Neural cell (in vitro differentiated cells): ENCODE data around the gene USP10. TPM values are rescaled to one million over a fixed set of nuclear protein-coding genes. Genes with fewer than 3 reads are reported as not detected.

Source experiments
- H2AFZ ChIP-seq: fragments of 200-600, 300-800 bp; sonication (generic), shearing (Covaris generic); 2 replicates; pipeline ENCODE4 v1.6.0; 2014; ENCODE audit warnings: low read depth, mild to moderate bottlenecking, antibody characterized with exemption, low read length, moderate library complexity
- H3F3A ChIP-seq: fragments of 200-600 bp; shearing (Covaris generic); 2 replicates; pipeline ENCODE4 v1.6.1; 2016; ENCODE audit warnings: mild to moderate bottlenecking, moderate library complexity, mixed read lengths, antibody characterized with exemption, low read length; ENCODE audit not compliant: insufficient read depth, poor library complexity, severe bottlenecking
- H3K27ac ChIP-seq: fragments of 200-600, 300-800 bp; sonication (generic), shearing (Covaris generic); 2 replicates; pipeline ENCODE4 v1.5.1; 2014; ENCODE audit warnings: mild to moderate bottlenecking, low read length, moderate library complexity
- H3K27me3 ChIP-seq: fragments of 300-800, 200-600 bp; sonication (generic), shearing (Covaris generic); 2 replicates; pipeline ENCODE4 v1.6.0; 2014; ENCODE audit warnings: mild to moderate bottlenecking, low read depth, low read length, moderate library complexity; ENCODE audit not compliant: insufficient read depth
- H3K36me3 ChIP-seq: fragments of 300-800, 200-600 bp; sonication (generic), shearing (Covaris generic); 2 replicates; pipeline ENCODE4 v1.5.1; 2014; ENCODE audit warnings: mild to moderate bottlenecking, antibody characterized with exemption, low read length, moderate library complexity; ENCODE audit not compliant: insufficient read depth
- H3K4me2 ChIP-seq: fragments of 300-800, 200-600 bp; sonication (generic), shearing (Covaris generic); 2 replicates; pipeline ENCODE4 v1.6.0; 2014; ENCODE audit warnings: mild to moderate bottlenecking, low read length
- H3K4me3 ChIP-seq: fragments of 300-800, 200-600 bp; sonication (generic), shearing (Covaris generic); 2 replicates; pipeline ENCODE4 v1.5.1; 2014; ENCODE audit warnings: mild to moderate bottlenecking, low read length, moderate library complexity
- H3K79me2 ChIP-seq: fragments of 200-600 bp; shearing (Covaris generic); replicated peaks from 2 replicates; pipeline ENCODE4 v1.6.0; 2014; ENCODE audit warnings: mild to moderate bottlenecking, low read length, moderate library complexity; ENCODE audit not compliant: insufficient read depth
- H3K9ac ChIP-seq: fragments of 300-800, 200-600 bp; sonication (generic), shearing (Covaris generic); 2 replicates; pipeline ENCODE4 v1.6.1; 2016; ENCODE audit warnings: mild to moderate bottlenecking, low read length, mixed read lengths
- H3K9me2 ChIP-seq: fragments of 200-600 bp; shearing (Covaris generic); 2 replicates; pipeline ENCODE4 v1.6.1; 2016; ENCODE audit warnings: mild to moderate bottlenecking, low read length, mixed read lengths; ENCODE audit not compliant: insufficient read depth
- H3K9me3 ChIP-seq: fragments of 200-600, 300-800 bp; sonication (generic), shearing (Covaris generic); 2 replicates; pipeline ENCODE4 v1.6.1; 2016; ENCODE audit warnings: mild to moderate bottlenecking, mixed run types, low read length, moderate library complexity, mixed read lengths
- H4K20me1 ChIP-seq: fragments of 200-600 bp; shearing (Covaris generic); 2 replicates; pipeline ENCODE4 v1.6.1; 2016; ENCODE audit warnings: mild to moderate bottlenecking, mixed run types; ENCODE audit not compliant: insufficient read depth
- CTCF ChIP-seq: fragments of 450-650 bp; IDR thresholded peaks from 2 replicates; pipeline ENCODE4 v1.5.1; 2014; ENCODE audit warnings: antibody characterized with exemption, mild to moderate bottlenecking, moderate library complexity; ENCODE audit not compliant: poor library complexity, severe bottlenecking
- EP300 ChIP-seq: fragments of 450-650 bp; conservative IDR thresholded peaks from 2 replicates; pipeline ENCODE4 v1.6.1; 2014; ENCODE audit warnings: antibody characterized with exemption, mild to moderate bottlenecking, moderate library complexity; ENCODE audit not compliant: poor library complexity, severe bottlenecking
- EZH2 ChIP-seq: fragments of 200-600, 300-800 bp; shearing (Covaris generic), sonication (generic); IDR thresholded peaks from 2 replicates; pipeline ENCODE4 v1.6.1; 2014; ENCODE audit warnings: antibody characterized with exemption, low read length, borderline replicate concordance, mild to moderate bottlenecking; ENCODE audit not compliant: insufficient read depth, poor library complexity, severe bottlenecking
- MXI1 ChIP-seq: fragments of 450-650 bp; conservative IDR thresholded peaks from 2 replicates; pipeline ENCODE4 v1.6.1; 2014; ENCODE audit warnings: antibody characterized with exemption, mild to moderate bottlenecking; ENCODE audit not compliant: poor library complexity, severe bottlenecking
- POLR2AphosphoS5 ChIP-seq: IDR thresholded peaks from 2 replicates; pipeline ENCODE4 v1.6.1; 2012
- RAD21 ChIP-seq: fragments of 450-650 bp; conservative IDR thresholded peaks from 2 replicates; pipeline ENCODE4 v1.6.1; 2014; ENCODE audit warnings: antibody characterized with exemption, mild to moderate bottlenecking, moderate library complexity
- REST ChIP-seq: IDR thresholded peaks from 2 replicates; pipeline ENCODE4 v1.6.1; 2012; ENCODE audit warnings: borderline replicate concordance
- SMC3 ChIP-seq: fragments of 450-650 bp; conservative IDR thresholded peaks from 2 replicates; pipeline ENCODE4 v1.6.1; 2014; ENCODE audit warnings: antibody characterized with exemption, mild to moderate bottlenecking, moderate library complexity; ENCODE audit not compliant: poor library complexity
- TAF1 ChIP-seq: IDR thresholded peaks from 2 replicates; pipeline ENCODE4 v1.6.1; 2012; ENCODE audit warnings: low read depth
- polyA plus RNA-seq: library from polyadenylated mRNA; depleted of rRNA; stranded (reverse); fragments of >200 nt; gene quantifications from 2 replicates; pipeline ENCODE4 v1.2.3, GENCODE V29; 2014

USP10 gene
- polyA plus RNA-seq, 1 donor from 2014 or later = 48.9 TPM

GRCh38 chr16:84754353-84754856 lies 54.6 kb downstream of the USP10 start:
- Histone ChIP-seq H3K4me2 (no peak overlapping the region), H3K4me3 (no peak overlapping the region), H3K9me2 (no peaks in the 10 kb centered on the region), H3K9me3 (no peaks in the 10 kb centered on the region), H3K27me3 (no peaks in the 10 kb centered on the region), H3K27ac (no peak overlapping the region), H2AFZ (no peak overlapping the region), H3F3A (no peaks in the 10 kb centered on the region), H4K20me1 (peaks cover 4% of the 10 kb centered on the region), H3K36me3 (no peaks in the 10 kb centered on the region), H3K9ac (no peak overlapping the region), H3K79me2 (peaks cover 28% of the 10 kb centered on the region)
- TF ChIP-seq TAF1 (no peak), CTCF (peak; percentile 94), RAD21 (peak; percentile 91), SMC3 (peak; percentile 92)

DNA sequence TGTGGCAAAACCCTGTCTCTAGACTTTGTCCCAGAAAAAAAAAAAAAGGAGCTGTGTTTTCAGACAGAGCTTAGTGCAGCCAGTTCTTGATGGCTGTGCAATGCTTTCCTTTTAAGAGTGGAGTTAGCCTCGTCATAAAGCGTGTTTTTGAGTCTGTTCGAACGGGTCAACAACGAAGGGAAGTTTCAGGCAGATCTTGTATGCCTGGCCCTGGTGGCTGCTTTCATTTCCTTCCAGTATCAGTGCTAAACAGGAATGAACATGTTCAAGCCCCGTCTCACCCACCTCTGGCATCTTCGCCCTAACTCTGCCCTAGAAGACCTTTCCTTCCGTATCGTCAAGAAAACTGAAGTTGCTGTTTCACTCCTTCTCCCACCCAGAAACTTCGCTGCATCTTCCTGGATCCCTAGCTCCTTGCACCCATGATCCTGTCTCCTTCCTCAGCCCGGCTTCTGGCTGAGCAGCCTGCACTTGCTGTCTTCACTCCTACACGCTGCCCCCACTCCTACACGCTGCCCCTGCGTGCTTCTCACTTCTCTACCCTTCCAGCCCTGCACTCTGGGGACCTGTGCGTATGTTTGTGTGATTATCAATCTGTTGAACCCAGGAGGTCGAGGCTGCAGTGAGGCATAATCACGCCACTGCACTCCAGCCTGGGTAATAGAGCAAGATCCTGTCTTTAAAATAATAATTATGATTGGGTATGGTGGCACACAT lies 55.3 kb downstream of the USP10 start:
- Histone ChIP-seq H3K36me3 (no peaks in the 10 kb centered on the region), H4K20me1 (peaks cover 4% of the 10 kb centered on the region), H3K79me2 (peaks cover 21% of the 10 kb centered on the region), H2AFZ (no peak overlapping the region), H3K4me2 (no peak overlapping the region), H3K9me2 (no peaks in the 10 kb centered on the region), H3F3A (no peaks in the 10 kb centered on the region), H3K9ac (no peak overlapping the region), H3K27ac (no peak overlapping the region), H3K9me3 (no peaks in the 10 kb centered on the region), H3K27me3 (no peaks in the 10 kb centered on the region), H3K4me3 (no peak overlapping the region)
- TF ChIP-seq SMC3 (no peak), TAF1 (no peak), EP300 (no peak), RAD21 (no peak), EZH2 (no peak), CTCF (no peak), POLR2AphosphoS5 (no peak), MXI1 (no peak), REST (no peak)
